GM23338 (cell line): ENCODE data around the gene LDLRAD3.

Source experiments
- CREB1 ChIP-seq: fragments of 250-450 bp; sonication (Bioruptor Pico); IDR thresholded peaks from 2 replicates; pipeline ENCODE4 v1.5.0; 2020; ENCODE audit warnings: low read depth, mild to moderate bottlenecking, moderate library complexity
- CTCF ChIP-seq, 2 experiments: fragments of 200-600 bp in 1 of 2; sonication (generic) in 1 of 2; conservative IDR thresholded peaks; 2 replicates each; pipeline versions ENCODE4 v1.5.1 to v1.6.1; 2016 to 2017; ENCODE audit warnings: antibody characterized with exemption in 2 of 2, low read depth in 2 of 2, mild to moderate bottlenecking in 2 of 2, moderate library complexity in 1 of 2
- EZH2 ChIP-seq: fragments of 200-600 bp; sonication (generic); IDR thresholded peaks from one replicate; pipeline ENCODE4 v1.8.0; 2017; ENCODE audit warnings: antibody characterized with exemption, mild to moderate bottlenecking, low read depth; ENCODE audit not compliant: unreplicated experiment
- JUNB ChIP-seq: IDR thresholded peaks from one replicate; pipeline ENCODE4 v1.6.1; 2016; ENCODE audit warnings: antibody characterized with exemption; ENCODE audit not compliant: unreplicated experiment
- POLR2AphosphoS5 ChIP-seq: IDR thresholded peaks from 2 replicates; pipeline ENCODE4 v1.6.1; 2016; ENCODE audit warnings: antibody characterized with exemption, low read depth
- REST ChIP-seq: IDR thresholded peaks from one replicate; pipeline ENCODE4 v1.6.1; 2018; ENCODE audit warnings: antibody characterized with exemption; ENCODE audit not compliant: unreplicated experiment
- ZNF114 ChIP-seq: fragments of 250-450 bp; sonication (Bioruptor Pico); IDR thresholded peaks from 2 replicates; pipeline ENCODE4 v1.5.0; 2020; ENCODE audit warnings: mild to moderate bottlenecking, moderate library complexity

- no peak for TF ChIP-seq CTCF (conservative IDR thresholded peaks at IDR 0.05; ENCODE audit: low read depth in 2 of 2)
- no peak for TF ChIP-seq POLR2AphosphoS5
- no peak for TF ChIP-seq EZH2
- TF ChIP-seq REST = no peak
- TF ChIP-seq ZNF114 (CRISPR knock-in tag) = no peak
- TF ChIP-seq JUNB = no peak
- TF ChIP-seq CREB1 (CRISPR knock-in tag) = no peak
These were observed 221.9 kb downstream of the LDLRAD3 start for GRCh38 chr11:36165621-36166397.
